Astrocyte (in vitro differentiated cells and primary cell): Measurements from ENCODE around the gene DNASE2B. TPM values are rescaled to one million over a fixed set of nuclear protein-coding genes. Genes with fewer than 3 reads are reported as not detected.

Source experiments
- DNase-seq: peaks from one replicate; pipeline ENCODE4 v3.0.0-alpha.2; 2010; ENCODE audit warnings: low read depth
- FAIRE-seq: peaks from 2 replicates; lab custom pipeline; 2011; peaks lifted over from hg19 to GRCh38; lab: Jason Lieb, UNC
- H2AFZ ChIP-seq: 2 replicates; pipeline ENCODE4 v1.6.0; 2012; ENCODE audit warnings: low read depth, low read length, inconsistent platforms
- H3K27ac ChIP-seq: 2 replicates; pipeline ENCODE4 v1.5.1; 2011; ENCODE audit warnings: low read depth, low read length, inconsistent platforms
- H3K27me3 ChIP-seq: 2 replicates; pipeline ENCODE4 v1.6.0; 2011; ENCODE audit warnings: low read length, inconsistent platforms; ENCODE audit not compliant: insufficient read depth
- H3K36me3 ChIP-seq: 2 replicates; pipeline ENCODE4 v1.5.1; 2011; ENCODE audit warnings: low read length, inconsistent platforms; ENCODE audit not compliant: insufficient read depth
- H3K4me1 ChIP-seq: 2 replicates; pipeline ENCODE4 v1.5.1; 2011; ENCODE audit warnings: low read length, inconsistent platforms; ENCODE audit not compliant: insufficient read depth
- H3K4me2 ChIP-seq: 2 replicates; pipeline ENCODE4 v1.6.0; 2012; ENCODE audit warnings: low read length, inconsistent platforms
- H3K4me3 ChIP-seq: 2 replicates; pipeline ENCODE4 v1.5.1; 2011; ENCODE audit warnings: low read depth, mild to moderate bottlenecking, low read length, inconsistent platforms; ENCODE audit not compliant: insufficient read depth
- H3K79me2 ChIP-seq: 2 replicates; pipeline ENCODE4 v1.6.0; 2012; ENCODE audit warnings: mild to moderate bottlenecking, low read length, inconsistent platforms; ENCODE audit not compliant: insufficient read depth
- H3K9ac ChIP-seq: 2 replicates; pipeline ENCODE4 v1.6.0; 2012; ENCODE audit warnings: mild to moderate bottlenecking, low read length, inconsistent platforms
- H3K9me3 ChIP-seq: 2 replicates; pipeline ENCODE4 v1.5.1; 2012; ENCODE audit warnings: low read depth, mild to moderate bottlenecking, low read length, inconsistent platforms; ENCODE audit not compliant: insufficient read depth
- H4K20me1 ChIP-seq: 2 replicates; pipeline ENCODE4 v1.6.0; 2012; ENCODE audit warnings: low read length, inconsistent platforms; ENCODE audit not compliant: insufficient read depth
- H3K27ac Mint-ChIP-seq: one replicate; pipeline ENCODE4 v1.8.0; 2021; ENCODE audit warnings: mild to moderate bottlenecking, mixed read lengths; ENCODE audit not compliant: unreplicated experiment
- H3K27me3 Mint-ChIP-seq: one replicate; pipeline ENCODE4 v1.8.0; 2021; ENCODE audit warnings: low read depth, mixed read lengths; ENCODE audit not compliant: unreplicated experiment
- H3K36me3 Mint-ChIP-seq: one replicate; pipeline ENCODE4 v1.8.0; 2021; ENCODE audit warnings: low read depth, mixed read lengths; ENCODE audit not compliant: unreplicated experiment
- H3K4me1 Mint-ChIP-seq: one replicate; pipeline ENCODE4 v1.8.0; 2021; ENCODE audit warnings: low read depth, mixed read lengths; ENCODE audit not compliant: unreplicated experiment
- H3K4me3 Mint-ChIP-seq: one replicate; pipeline ENCODE4 v1.8.0; 2021; ENCODE audit warnings: mild to moderate bottlenecking, moderate library complexity, mixed read lengths; ENCODE audit not compliant: unreplicated experiment
- H3K9me3 Mint-ChIP-seq: one replicate; pipeline ENCODE4 v1.8.0; 2021; ENCODE audit warnings: mild to moderate bottlenecking, mixed read lengths; ENCODE audit not compliant: unreplicated experiment
- EZH2 ChIP-seq: IDR thresholded peaks from 2 replicates; pipeline ENCODE4 v1.6.1; 2012; ENCODE audit warnings: mild to moderate bottlenecking, low read length, inconsistent platforms; ENCODE audit not compliant: insufficient read depth
- total RNA-seq: library from RNA; stranded (reverse); gene quantifications from 2 replicates; pipeline ENCODE4 v1.2.1, GENCODE V29; 2021
- TF ChIP-seq, protein P1 (sequence below): IDR thresholded peaks from 2 replicates; pipeline ENCODE4 v1.5.1; 2011; ENCODE audit warnings: low read depth, mild to moderate bottlenecking, inconsistent platforms, low read length, moderate library complexity; ENCODE audit not compliant: insufficient read depth

DNASE2B gene
- total RNA-seq, 1 donor from 2014 or later, result not detected

DNA sequence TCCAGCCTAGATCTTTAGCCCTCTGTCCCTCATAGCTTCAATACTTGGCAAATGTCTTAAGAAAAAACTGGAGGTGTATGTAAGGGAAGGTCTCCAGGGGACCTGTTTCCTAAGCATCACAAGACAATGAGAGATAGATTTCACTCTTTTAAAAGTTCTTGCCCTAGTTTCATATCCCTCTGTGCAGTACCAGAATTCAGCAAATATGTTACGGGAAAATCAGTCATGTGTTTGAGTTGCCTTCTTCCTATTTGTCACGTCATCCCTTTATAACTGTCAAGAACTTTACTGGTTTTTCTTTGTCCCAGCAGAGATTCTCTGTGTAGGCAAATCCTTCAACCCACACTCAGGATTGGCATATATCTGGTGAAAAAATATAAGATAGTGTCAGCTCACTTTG lies 32.3 kb downstream of the DNASE2B start:
- H3K4me3 Mint-ChIP-seq, result no peak overlapping the region
- no peaks in the 10 kb centered on the region for H3K36me3 Mint-ChIP-seq
- no peak overlapping the region for H3K4me3 ChIP-seq
- no peak overlapping the region for H3K27ac ChIP-seq
- peaks cover 3% of the 10 kb centered on the region for H3K9me3 Mint-ChIP-seq
- no peaks in the 10 kb centered on the region for H4K20me1 ChIP-seq
- no peak for FAIRE-seq
- DNase-seq, result no peak
- TF ChIP-seq, protein P1, sequence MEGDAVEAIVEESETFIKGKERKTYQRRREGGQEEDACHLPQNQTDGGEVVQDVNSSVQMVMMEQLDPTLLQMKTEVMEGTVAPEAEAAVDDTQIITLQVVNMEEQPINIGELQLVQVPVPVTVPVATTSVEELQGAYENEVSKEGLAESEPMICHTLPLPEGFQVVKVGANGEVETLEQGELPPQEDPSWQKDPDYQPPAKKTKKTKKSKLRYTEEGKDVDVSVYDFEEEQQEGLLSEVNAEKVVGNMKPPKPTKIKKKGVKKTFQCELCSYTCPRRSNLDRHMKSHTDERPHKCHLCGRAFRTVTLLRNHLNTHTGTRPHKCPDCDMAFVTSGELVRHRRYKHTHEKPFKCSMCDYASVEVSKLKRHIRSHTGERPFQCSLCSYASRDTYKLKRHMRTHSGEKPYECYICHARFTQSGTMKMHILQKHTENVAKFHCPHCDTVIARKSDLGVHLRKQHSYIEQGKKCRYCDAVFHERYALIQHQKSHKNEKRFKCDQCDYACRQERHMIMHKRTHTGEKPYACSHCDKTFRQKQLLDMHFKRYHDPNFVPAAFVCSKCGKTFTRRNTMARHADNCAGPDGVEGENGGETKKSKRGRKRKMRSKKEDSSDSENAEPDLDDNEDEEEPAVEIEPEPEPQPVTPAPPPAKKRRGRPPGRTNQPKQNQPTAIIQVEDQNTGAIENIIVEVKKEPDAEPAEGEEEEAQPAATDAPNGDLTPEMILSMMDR, result no peak
- TF ChIP-seq EZH2, result no peak
- H3K79me2 ChIP-seq, result no peaks in the 10 kb centered on the region
- peaks cover 14% of the 10 kb centered on the region for H3K4me1 ChIP-seq
- H3K27ac Mint-ChIP-seq, result no peak overlapping the region
- no peaks in the 10 kb centered on the region for H3K9me3 ChIP-seq
- no peak overlapping the region for H3K9ac ChIP-seq
- peaks cover 3% of the 10 kb centered on the region for H3K4me1 Mint-ChIP-seq
- H3K4me2 ChIP-seq, result no peak overlapping the region
- H3K27me3 ChIP-seq, result no peaks in the 10 kb centered on the region
- H2AFZ ChIP-seq, result no peak overlapping the region
- H3K27me3 Mint-ChIP-seq, result no peaks in the 10 kb centered on the region
- no peaks in the 10 kb centered on the region for H3K36me3 ChIP-seq

DNA sequence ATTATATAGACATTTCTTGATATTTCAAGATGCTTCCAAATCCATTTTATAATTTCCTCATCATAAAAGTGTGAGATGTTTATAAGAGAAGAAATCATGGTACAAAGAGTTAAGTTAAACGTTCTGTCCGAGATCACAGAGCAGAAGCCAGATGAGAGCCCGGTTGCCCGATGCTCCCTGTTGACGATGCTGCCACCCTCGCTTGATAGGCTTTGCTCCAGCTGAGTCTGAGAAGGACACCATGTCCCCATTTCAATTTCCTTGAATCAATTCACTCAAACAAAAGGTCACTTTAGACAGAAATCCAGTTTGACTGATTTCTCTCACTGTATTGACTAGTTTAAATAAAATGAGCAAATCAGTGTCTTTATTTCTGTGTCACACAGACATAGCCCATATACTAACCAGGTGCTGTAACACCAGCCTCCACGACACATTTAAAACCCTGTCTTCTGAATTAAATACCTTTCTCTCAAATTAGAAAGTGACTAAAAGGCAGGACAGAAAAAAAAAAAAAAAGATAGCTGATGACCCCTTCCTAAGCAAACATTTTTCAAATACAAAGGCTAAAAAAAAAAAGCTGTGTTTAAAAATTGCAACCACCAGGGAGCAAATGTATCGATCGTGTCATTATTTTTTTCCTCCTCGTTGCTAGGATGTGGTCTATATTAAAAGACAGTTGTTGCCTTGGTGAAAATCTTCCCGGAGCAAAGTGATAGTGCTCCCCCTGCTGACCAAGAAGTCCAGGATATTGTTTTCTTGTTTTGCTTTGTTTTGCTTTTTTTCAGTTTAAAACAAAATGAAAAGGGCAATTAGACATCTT lies 35.2 kb downstream of the DNASE2B start:
- Mint-ChIP-seq H3K9me3 (peaks cover 3% of the 10 kb centered on the region), H3K27ac (peak overlapping the region; percentile 36), H3K4me1 (peaks cover 3% of the 10 kb centered on the region), H3K27me3 (peaks cover 2% of the 10 kb centered on the region), H3K4me3 (no peak overlapping the region), H3K36me3 (no peaks in the 10 kb centered on the region)
- Histone ChIP-seq H3K4me2 (peak overlapping the region; percentile 82), H3K36me3 (no peaks in the 10 kb centered on the region), H3K79me2 (no peaks in the 10 kb centered on the region), H3K4me1 (peaks cover 6% of the 10 kb centered on the region), H2AFZ (peak overlapping the region; percentile 59), H3K9ac (peak overlapping the region; percentile 74), H3K9me3 (no peaks in the 10 kb centered on the region), H3K27ac (peak overlapping the region; percentile 17), H3K4me3 (peak overlapping the region; percentile 32), H3K27me3 (no peaks in the 10 kb centered on the region), H4K20me1 (no peaks in the 10 kb centered on the region)
- peak; percentile 60 for DNase-seq
- TF ChIP-seq, protein P1, result peak; percentile 86
- no peak for TF ChIP-seq EZH2
- FAIRE-seq, result peak; percentile 87
